WERI-Rb-1 (cell line): Measurements from ENCODE around the gene HHATL.
A peak's percentile ranks its signal among the peaks of the same experiment; 100 is the strongest.

Experiments
- DNase-seq: peaks from one replicate; pipeline ENCODE4 v3.0.0-alpha.2; 2020
- H3K27ac ChIP-seq: fragments of 250-450 bp; sonication (Bioruptor Pico); 2 replicates; pipeline ENCODE4 v1.5.1; 2020; ENCODE audit warnings: mild to moderate bottlenecking, moderate library complexity
- H3K27me3 ChIP-seq: fragments of 250-450 bp; sonication (Bioruptor Pico); 2 replicates; pipeline ENCODE4 v1.5.1; 2021; ENCODE audit warnings: mild to moderate bottlenecking, low read depth, moderate library complexity; ENCODE audit not compliant: insufficient read depth, severe bottlenecking
- H3K36me3 ChIP-seq: fragments of 250-450 bp; sonication (Bioruptor Pico); 2 replicates; pipeline ENCODE4 v1.5.1; 2020; ENCODE audit warnings: mild to moderate bottlenecking, moderate library complexity
- H3K4me3 ChIP-seq: 2 replicates; pipeline ENCODE4 v1.5.1; 2011; ENCODE audit warnings: low read depth, mild to moderate bottlenecking, control low read depth, low read length
- H3K9me3 ChIP-seq: fragments of 250-450 bp; sonication (Bioruptor Pico); 2 replicates; pipeline ENCODE4 v1.5.1; 2021; ENCODE audit warnings: mild to moderate bottlenecking, moderate library complexity; ENCODE audit not compliant: severe bottlenecking
- TF ChIP-seq, protein P1 (sequence below): IDR thresholded peaks from 2 replicates; pipeline ENCODE4 v1.5.1; 2011; ENCODE audit warnings: low read depth, mild to moderate bottlenecking, control low read depth, inconsistent platforms, low read length

The HHATL gene

GRCh38 chr3:42735615-42736014 is 33.0 kb upstream of the HHATL start:
- no peak overlapping the region for H3K4me3 ChIP-seq
- no peaks in the 10 kb centered on the region for H3K36me3 ChIP-seq
- peaks cover 4% of the 10 kb centered on the region for H3K9me3 ChIP-seq
- H3K27me3 ChIP-seq = no peaks in the 10 kb centered on the region
- DNase-seq = no peak
- TF ChIP-seq, protein P1, sequence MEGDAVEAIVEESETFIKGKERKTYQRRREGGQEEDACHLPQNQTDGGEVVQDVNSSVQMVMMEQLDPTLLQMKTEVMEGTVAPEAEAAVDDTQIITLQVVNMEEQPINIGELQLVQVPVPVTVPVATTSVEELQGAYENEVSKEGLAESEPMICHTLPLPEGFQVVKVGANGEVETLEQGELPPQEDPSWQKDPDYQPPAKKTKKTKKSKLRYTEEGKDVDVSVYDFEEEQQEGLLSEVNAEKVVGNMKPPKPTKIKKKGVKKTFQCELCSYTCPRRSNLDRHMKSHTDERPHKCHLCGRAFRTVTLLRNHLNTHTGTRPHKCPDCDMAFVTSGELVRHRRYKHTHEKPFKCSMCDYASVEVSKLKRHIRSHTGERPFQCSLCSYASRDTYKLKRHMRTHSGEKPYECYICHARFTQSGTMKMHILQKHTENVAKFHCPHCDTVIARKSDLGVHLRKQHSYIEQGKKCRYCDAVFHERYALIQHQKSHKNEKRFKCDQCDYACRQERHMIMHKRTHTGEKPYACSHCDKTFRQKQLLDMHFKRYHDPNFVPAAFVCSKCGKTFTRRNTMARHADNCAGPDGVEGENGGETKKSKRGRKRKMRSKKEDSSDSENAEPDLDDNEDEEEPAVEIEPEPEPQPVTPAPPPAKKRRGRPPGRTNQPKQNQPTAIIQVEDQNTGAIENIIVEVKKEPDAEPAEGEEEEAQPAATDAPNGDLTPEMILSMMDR = no peak
- H3K27ac ChIP-seq = no peak overlapping the region

- no peaks in the 10 kb centered on the region for H3K27me3 ChIP-seq
- H3K4me3 ChIP-seq = no peak overlapping the region
- H3K27ac ChIP-seq = no peak overlapping the region
- TF ChIP-seq, protein P1 = no peak
- peaks cover 4% of the 10 kb centered on the region for H3K9me3 ChIP-seq
- H3K36me3 ChIP-seq = no peaks in the 10 kb centered on the region
- DNase-seq = no peak
Observed at GRCh38 chr3:42735019-42735418, 32.4 kb upstream of the HHATL start.

GRCh38 chr3:42734263-42734860 is 31.8 kb upstream of the HHATL start:
- H3K4me3 ChIP-seq = no peak overlapping the region
- H3K27ac ChIP-seq = no peak overlapping the region

DNA sequence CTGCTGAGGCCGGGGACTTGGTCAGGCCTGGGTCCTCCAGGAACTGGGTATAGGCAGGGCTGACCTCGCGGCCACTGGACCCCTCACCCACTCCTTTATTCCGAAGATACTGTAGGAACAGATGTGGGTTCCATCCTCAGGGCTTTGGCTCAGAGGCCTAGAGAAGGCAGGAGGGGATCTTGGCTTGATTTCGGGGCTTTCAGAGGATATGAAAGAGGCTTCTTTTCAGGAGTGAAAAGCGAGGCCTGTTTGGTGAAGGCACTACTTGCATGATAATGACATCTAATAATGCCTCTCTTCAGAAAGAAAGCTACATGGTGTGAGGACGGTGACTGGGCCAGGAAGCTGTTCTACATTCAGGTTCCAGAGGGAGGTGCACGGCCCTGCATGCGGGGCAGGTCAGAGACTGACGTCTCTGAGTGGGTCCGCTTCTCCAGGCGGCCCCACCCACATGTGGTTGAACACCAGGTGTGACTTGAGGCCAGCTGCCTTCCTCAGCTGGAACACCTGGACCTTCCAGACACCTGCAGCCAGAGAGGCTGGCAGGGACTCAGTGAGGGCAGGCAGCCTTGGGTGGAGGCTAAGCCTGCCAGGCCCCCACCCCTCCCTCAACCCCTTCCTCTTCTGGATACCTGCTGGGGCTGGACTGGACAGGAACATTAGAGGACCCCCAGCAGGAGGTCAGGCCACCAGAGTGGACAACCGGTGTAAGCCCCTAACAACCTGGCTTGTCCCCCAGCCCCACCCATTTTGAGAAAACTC is 31.1 kb upstream of the HHATL start:
- no peak for DNase-seq
- H3K4me3 ChIP-seq = no peak overlapping the region
- no peak overlapping the region for H3K27ac ChIP-seq
- TF ChIP-seq, protein P1 = no peak
- peaks cover 4% of the 10 kb centered on the region for H3K9me3 ChIP-seq
- H3K36me3 ChIP-seq = no peaks in the 10 kb centered on the region
- no peaks in the 10 kb centered on the region for H3K27me3 ChIP-seq

More at GRCh38 chr3:42734263-42734860, 31.8 kb upstream of the HHATL start:
- DNase-seq = no peak
- Histone ChIP-seq H3K27me3 (no peaks in the 10 kb centered on the region), H3K9me3 (peaks cover 4% of the 10 kb centered on the region), H3K36me3 (no peaks in the 10 kb centered on the region)
- TF ChIP-seq, protein P1 = no peak

DNA sequence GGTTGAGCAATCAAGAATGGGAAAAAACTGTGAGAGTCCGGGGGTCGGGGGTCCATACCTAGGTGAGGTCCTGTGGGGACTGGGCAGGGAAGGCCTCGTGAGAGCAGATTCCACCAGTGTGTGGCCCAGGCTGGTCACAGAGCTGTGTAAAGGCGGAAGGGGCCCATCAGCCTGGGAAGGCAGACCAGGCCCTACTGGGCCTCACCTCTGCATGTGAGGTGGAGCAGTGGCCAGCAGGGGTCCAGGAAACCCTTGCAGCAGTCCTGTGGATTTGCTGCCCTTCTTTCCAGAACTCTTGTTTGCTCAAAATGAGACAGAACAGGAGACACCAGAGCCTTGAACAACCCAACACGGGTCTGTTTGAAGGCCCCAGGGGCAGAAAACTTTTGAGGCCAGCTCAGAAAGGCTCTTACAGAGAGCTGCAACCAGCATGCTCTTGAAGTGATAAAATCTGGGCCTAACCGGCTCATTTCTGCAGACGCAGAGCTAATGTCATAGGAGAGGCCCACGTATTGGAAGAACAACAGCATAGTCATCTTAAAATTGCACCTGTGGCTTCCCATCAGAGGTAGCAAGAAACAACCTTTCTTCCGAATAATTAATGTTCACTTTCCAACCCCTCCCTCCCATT is 30.3 kb upstream of the HHATL start:
- Histone ChIP-seq H3K36me3 (no peaks in the 10 kb centered on the region), H3K9me3 (peaks cover 4% of the 10 kb centered on the region), H3K4me3 (no peak overlapping the region), H3K27me3 (no peaks in the 10 kb centered on the region), H3K27ac (no peak overlapping the region)
- DNase-seq = no peak
- TF ChIP-seq, protein P1 = peak; percentile 63
